Osteocyte (in vitro differentiated cells): ENCODE data around the gene ROCK1. TPM values are rescaled to one million over a fixed set of nuclear protein-coding genes. Genes with fewer than 3 reads are reported as not detected.
"Not testable (repeated sequence)": the region's sequence is repeated elsewhere in the genome, so short reads cannot be mapped to it uniquely, and the experiment has no call there.

Source experiments
- DNase-seq: peaks from one replicate; pipeline ENCODE4 v3.0.0; 2021; ENCODE audit warnings: mixed read lengths; ENCODE audit not compliant: unreplicated experiment; ENCODE audit errors: extremely low spot score
- H3K27ac Mint-ChIP-seq: one replicate; pipeline ENCODE4 v1.8.0; 2021; ENCODE audit warnings: mild to moderate bottlenecking, mixed read lengths; ENCODE audit not compliant: unreplicated experiment
- H3K27me3 Mint-ChIP-seq: one replicate; pipeline ENCODE4 v1.8.0; 2021; ENCODE audit warnings: mixed read lengths; ENCODE audit not compliant: unreplicated experiment
- H3K36me3 Mint-ChIP-seq: one replicate; pipeline ENCODE4 v1.8.0; 2021; ENCODE audit warnings: mixed read lengths; ENCODE audit not compliant: unreplicated experiment
- H3K4me1 Mint-ChIP-seq: one replicate; pipeline ENCODE4 v1.8.0; 2021; ENCODE audit warnings: mixed read lengths; ENCODE audit not compliant: unreplicated experiment
- H3K4me3 Mint-ChIP-seq: one replicate; pipeline ENCODE4 v1.8.0; 2021; ENCODE audit warnings: mild to moderate bottlenecking, moderate library complexity, mixed read lengths; ENCODE audit not compliant: unreplicated experiment
- H3K9me3 Mint-ChIP-seq: one replicate; pipeline ENCODE4 v1.8.0; 2021; ENCODE audit warnings: mixed read lengths; ENCODE audit not compliant: unreplicated experiment
- total RNA-seq: library from RNA; stranded (reverse); gene quantifications from 2 replicates; pipeline ENCODE4 v1.2.1, GENCODE V29; 2021
- TF ChIP-seq, protein P1 (sequence below): fragments of 200-600 bp; sonication (generic); IDR thresholded peaks from 2 replicates; pipeline ENCODE4 v1.5.0; 2021; ENCODE audit warnings: antibody characterized with exemption, mild to moderate bottlenecking, moderate library complexity

The ROCK1 gene
- total RNA-seq, 1 donor from 2014 or later: 50.8 TPM

DNA sequence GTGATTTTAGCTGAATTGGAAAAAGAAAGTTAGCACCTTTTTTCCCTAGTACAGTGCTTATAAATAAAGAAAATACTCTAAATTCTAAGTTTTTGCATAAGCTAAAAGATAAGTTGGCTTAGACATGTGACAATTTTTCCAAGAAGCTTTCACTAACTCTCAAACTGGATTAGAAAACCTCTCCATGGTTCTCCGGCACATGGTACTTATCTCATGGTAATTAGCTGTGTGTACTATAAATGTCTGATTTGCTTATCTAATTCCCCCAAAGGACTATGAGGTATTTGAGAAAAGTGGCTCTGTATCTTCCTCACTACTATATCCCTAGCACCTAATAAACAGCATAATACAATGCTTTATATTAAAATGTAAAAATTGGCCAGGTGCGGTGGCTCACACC lies 71.1 kb downstream of the ROCK1 start:
- Mint-ChIP-seq H3K36me3 (peaks cover 31% of the 10 kb centered on the region), H3K4me3 (no peak overlapping the region), H3K27ac (no peak overlapping the region), H3K27me3 (no peaks in the 10 kb centered on the region), H3K4me1 (peaks cover 10% of the 10 kb centered on the region), H3K9me3 (no peaks in the 10 kb centered on the region)
- TF ChIP-seq, protein P1, sequence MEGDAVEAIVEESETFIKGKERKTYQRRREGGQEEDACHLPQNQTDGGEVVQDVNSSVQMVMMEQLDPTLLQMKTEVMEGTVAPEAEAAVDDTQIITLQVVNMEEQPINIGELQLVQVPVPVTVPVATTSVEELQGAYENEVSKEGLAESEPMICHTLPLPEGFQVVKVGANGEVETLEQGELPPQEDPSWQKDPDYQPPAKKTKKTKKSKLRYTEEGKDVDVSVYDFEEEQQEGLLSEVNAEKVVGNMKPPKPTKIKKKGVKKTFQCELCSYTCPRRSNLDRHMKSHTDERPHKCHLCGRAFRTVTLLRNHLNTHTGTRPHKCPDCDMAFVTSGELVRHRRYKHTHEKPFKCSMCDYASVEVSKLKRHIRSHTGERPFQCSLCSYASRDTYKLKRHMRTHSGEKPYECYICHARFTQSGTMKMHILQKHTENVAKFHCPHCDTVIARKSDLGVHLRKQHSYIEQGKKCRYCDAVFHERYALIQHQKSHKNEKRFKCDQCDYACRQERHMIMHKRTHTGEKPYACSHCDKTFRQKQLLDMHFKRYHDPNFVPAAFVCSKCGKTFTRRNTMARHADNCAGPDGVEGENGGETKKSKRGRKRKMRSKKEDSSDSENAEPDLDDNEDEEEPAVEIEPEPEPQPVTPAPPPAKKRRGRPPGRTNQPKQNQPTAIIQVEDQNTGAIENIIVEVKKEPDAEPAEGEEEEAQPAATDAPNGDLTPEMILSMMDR: no peak
- DNase-seq: no peak

DNA sequence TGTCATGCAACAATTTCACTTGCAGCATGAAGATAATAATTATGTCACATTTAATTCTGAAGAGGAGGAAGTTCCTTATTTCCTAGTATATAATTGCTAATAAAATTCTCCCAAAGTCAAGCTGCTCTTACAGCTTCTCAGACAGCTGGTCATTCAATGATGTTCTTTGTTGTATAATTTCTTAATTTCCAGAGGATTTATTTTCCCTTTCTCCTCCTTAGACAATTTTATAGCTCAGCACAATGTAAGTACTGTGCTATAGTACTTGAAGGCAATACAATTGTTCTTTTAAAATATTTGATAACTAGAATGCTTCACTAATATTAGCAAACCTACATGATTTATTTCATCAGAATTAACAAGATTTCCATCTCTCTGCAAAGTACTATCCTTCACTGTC lies 73.4 kb downstream of the ROCK1 start:
- Mint-ChIP-seq H3K9me3 (no peaks in the 10 kb centered on the region), H3K4me1 (peaks cover 10% of the 10 kb centered on the region), H3K27me3 (no peaks in the 10 kb centered on the region), H3K36me3 (peaks cover 39% of the 10 kb centered on the region), H3K27ac (peak overlapping the region; percentile 18), H3K4me3 (no peak overlapping the region)
- TF ChIP-seq, protein P1: no peak
- no peak for DNase-seq

DNA sequence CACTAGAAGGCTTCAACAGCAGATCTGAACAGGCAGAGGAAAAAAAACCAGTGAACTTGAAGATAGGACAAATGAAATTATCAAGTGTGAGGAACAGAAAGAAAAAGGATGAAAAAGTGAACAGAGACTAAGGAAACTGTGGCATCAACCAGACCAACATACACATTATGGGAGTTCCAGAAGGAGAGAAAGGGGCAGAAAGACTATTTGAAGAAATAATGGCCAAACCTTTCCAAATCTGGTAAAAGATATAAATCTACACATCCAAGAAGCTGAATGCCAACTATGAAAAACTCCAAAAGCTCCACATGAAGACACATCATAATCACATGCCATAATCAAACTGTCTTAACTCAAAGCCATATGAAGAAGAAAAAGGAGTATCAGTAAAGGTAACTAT lies 79.8 kb downstream of the ROCK1 start:
- TF ChIP-seq, protein P1: no peak
- H3K4me1 Mint-ChIP-seq: peaks cover 1% of the 10 kb centered on the region

DNA sequence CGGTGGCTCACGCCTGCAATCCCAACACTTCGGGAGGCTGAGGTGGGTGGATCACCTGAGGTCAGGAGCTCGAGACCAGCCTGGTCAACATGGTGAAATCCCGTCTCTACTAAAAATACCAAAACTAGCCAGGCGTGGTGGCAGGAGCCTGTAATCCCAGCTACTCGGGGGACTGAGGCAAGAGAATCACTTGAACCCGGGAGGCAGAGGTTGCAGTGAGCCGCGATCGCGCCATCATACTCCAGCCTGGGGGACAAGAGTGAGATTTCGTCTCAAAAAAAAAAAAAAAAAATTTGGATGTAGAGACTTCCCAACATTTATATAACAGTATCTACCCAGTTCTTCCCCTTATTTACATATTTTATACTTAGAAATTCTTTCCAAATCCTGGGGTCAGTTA lies 93.4 kb downstream of the ROCK1 start:
- H3K4me3 Mint-ChIP-seq, DNase-seq, H3K27me3 Mint-ChIP-seq, H3K27ac Mint-ChIP-seq, H3K9me3 Mint-ChIP-seq, H3K4me1 Mint-ChIP-seq: not testable (repeated sequence)
- H3K36me3 Mint-ChIP-seq: peaks cover 43% of the 10 kb centered on the region

More for the DNA sequence above, 79.8 kb downstream of the ROCK1 start:
- DNase-seq: no peak
- Mint-ChIP-seq H3K4me3 (no peak overlapping the region), H3K9me3 (peaks cover 14% of the 10 kb centered on the region), H3K27ac (no peak overlapping the region), H3K36me3 (peaks cover 45% of the 10 kb centered on the region), H3K27me3 (no peaks in the 10 kb centered on the region)

DNA sequence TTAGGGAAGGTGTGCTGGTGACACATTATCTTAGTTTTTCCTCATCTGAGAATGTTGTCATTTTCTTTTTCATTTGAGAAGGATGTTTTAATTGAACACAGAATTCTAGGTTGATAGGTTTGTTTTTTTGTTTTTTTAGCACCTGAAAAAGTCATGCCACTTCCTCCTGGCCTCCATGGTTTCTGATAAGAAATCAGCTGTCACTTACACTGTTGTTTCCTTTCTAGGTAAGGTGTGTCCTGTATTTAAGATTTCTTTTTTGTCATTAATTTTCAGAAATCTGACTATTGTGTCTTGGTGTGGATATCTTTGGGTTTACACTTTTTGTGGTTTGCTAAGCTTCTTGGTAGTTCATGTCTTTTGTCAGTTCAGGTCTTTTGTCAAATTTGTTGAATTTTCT lies 99.3 kb downstream of the ROCK1 start:
- no peak for DNase-seq
- H3K27me3 Mint-ChIP-seq: no peaks in the 10 kb centered on the region
- TF ChIP-seq, protein P1: no peak
- peaks cover 64% of the 10 kb centered on the region for H3K36me3 Mint-ChIP-seq
- H3K27ac Mint-ChIP-seq: no peak overlapping the region
- peaks cover 20% of the 10 kb centered on the region for H3K9me3 Mint-ChIP-seq
- H3K4me1 Mint-ChIP-seq: peaks cover 9% of the 10 kb centered on the region
- H3K4me3 Mint-ChIP-seq: no peak overlapping the region

DNA sequence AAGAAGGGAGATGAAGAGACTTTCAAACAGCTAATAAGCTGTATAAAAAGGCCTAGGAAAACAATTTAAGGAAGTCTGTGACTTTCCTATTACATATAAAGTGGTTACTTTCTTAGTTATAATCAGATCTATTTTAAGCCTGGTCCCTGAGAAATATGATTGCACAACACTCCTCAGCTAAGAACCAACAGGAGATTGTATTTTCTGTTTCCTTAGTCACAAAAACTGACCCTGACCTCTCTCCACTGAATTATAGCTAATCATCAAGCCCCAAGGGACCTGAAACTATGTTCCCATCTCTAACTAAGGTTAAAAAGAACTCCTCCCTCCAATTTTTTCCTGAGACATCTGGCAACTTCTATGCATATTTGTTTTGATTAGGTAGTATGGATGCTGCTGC lies 106.9 kb downstream of the ROCK1 start:
- H3K9me3 Mint-ChIP-seq: no peaks in the 10 kb centered on the region
- H3K27ac Mint-ChIP-seq: peak overlapping the region; percentile 93
- TF ChIP-seq, protein P1: no peak
- peaks cover 30% of the 10 kb centered on the region for H3K4me1 Mint-ChIP-seq
- DNase-seq: no peak
- peaks cover 27% of the 10 kb centered on the region for H3K36me3 Mint-ChIP-seq
- no peaks in the 10 kb centered on the region for H3K27me3 Mint-ChIP-seq
- H3K4me3 Mint-ChIP-seq: peak overlapping the region; percentile 34
